HFFc6 (cell line): ENCODE results near the gene LRRC30. TPM values are rescaled to one million over a fixed set of nuclear protein-coding genes. Genes with fewer than 3 reads are reported as not detected.

Experiments used
- DNase-seq: peaks from one replicate; pipeline ENCODE4 v3.0.0-alpha.2; 2018
- H3K27ac Mint-ChIP-seq: 2 replicates; pipeline ENCODE4 v1.8.0; 2020; ENCODE audit warnings: mild to moderate bottlenecking, mixed read lengths
- H3K27me3 Mint-ChIP-seq: 2 replicates; pipeline ENCODE4 v1.8.0; 2021; ENCODE audit warnings: mild to moderate bottlenecking, moderate library complexity, mixed read lengths; ENCODE audit not compliant: insufficient read depth
- H3K36me3 Mint-ChIP-seq: 2 replicates; pipeline ENCODE4 v1.8.0; 2021; ENCODE audit warnings: low read depth, mixed read lengths
- H3K4me1 Mint-ChIP-seq: 2 replicates; pipeline ENCODE4 v1.8.0; 2020; ENCODE audit warnings: low read depth, mixed read lengths
- H3K4me3 Mint-ChIP-seq: 2 replicates; pipeline ENCODE4 v1.8.0; 2020; ENCODE audit warnings: mild to moderate bottlenecking, moderate library complexity, mixed read lengths
- H3K9me3 Mint-ChIP-seq: 2 replicates; pipeline ENCODE4 v1.8.0; 2020; ENCODE audit warnings: mild to moderate bottlenecking, mixed read lengths
- CTCF ChIP-seq: fragments of 200-600 bp; sonication (generic); IDR thresholded peaks from 2 replicates; pipeline ENCODE4 v1.5.0; 2021; ENCODE audit warnings: antibody characterized with exemption, mild to moderate bottlenecking
- total RNA-seq, 6 experiments: library from RNA; stranded (reverse); fragmentation: NEBNext Ultra II Directional; extraction: Animal tissue kit (Norgen Biotek cat#: 25700); gene quantifications; 2 replicates in 1 of 6; 3 replicates in 5 of 6; pipeline ENCODE4 v1.2.3, GENCODE V29; 2021

Gene LRRC30
- total RNA-seq, 6 experiments from 2014 or later = not detected

- Mint-ChIP-seq H3K27me3 (peaks cover 8% of the 10 kb centered on the region), H3K4me1 (peaks cover 6% of the 10 kb centered on the region), H3K36me3 (no peaks in the 10 kb centered on the region), H3K9me3 (no peaks in the 10 kb centered on the region), H3K27ac (no peak overlapping the region), H3K4me3 (no peak overlapping the region)
- no peak for DNase-seq
- no peak for TF ChIP-seq CTCF
Observed at GRCh38 chr18:7267973-7268372, 37.1 kb downstream of the LRRC30 start.

GRCh38 chr18:7269942-7270341 lies 39.1 kb downstream of the LRRC30 start:
- Mint-ChIP-seq H3K4me3 (no peak overlapping the region), H3K36me3 (no peaks in the 10 kb centered on the region), H3K9me3 (no peaks in the 10 kb centered on the region), H3K27me3 (peaks cover 12% of the 10 kb centered on the region), H3K27ac (no peak overlapping the region), H3K4me1 (peaks cover 16% of the 10 kb centered on the region)
- DNase-seq = no peak
- no peak for TF ChIP-seq CTCF

- no peaks in the 10 kb centered on the region for H3K36me3 Mint-ChIP-seq
- peak; percentile 79 for TF ChIP-seq CTCF
- peaks cover 16% of the 10 kb centered on the region for H3K4me1 Mint-ChIP-seq
- H3K9me3 Mint-ChIP-seq = no peaks in the 10 kb centered on the region
- H3K4me3 Mint-ChIP-seq = no peak overlapping the region; the same call in 1 of the 2 replicates
- no peak overlapping the region for H3K27ac Mint-ChIP-seq
- H3K27me3 Mint-ChIP-seq = peaks cover 10% of the 10 kb centered on the region
- DNase-seq = peak; percentile 31
Observed at GRCh38 chr18:7272311-7273049, 41.6 kb downstream of the LRRC30 start.

- Mint-ChIP-seq H3K9me3 (no peaks in the 10 kb centered on the region), H3K36me3 (no peaks in the 10 kb centered on the region), H3K4me3 (peak overlapping the region; percentile 50), H3K4me1 (peaks cover 16% of the 10 kb centered on the region), H3K27me3 (peaks cover 17% of the 10 kb centered on the region), H3K27ac (no peak overlapping the region)
- TF ChIP-seq CTCF = no peak
- DNase-seq = peak; percentile 16
Observed at GRCh38 chr18:7273301-7273921, 42.5 kb downstream of the LRRC30 start.

GRCh38 chr18:7281579-7281978 lies 50.7 kb downstream of the LRRC30 start:
- no peak for DNase-seq
- no peak for TF ChIP-seq CTCF
- no peak overlapping the region for H3K27ac Mint-ChIP-seq
- H3K27me3 Mint-ChIP-seq = peaks cover 10% of the 10 kb centered on the region; the same call in 1 of the 2 replicates
- no peaks in the 10 kb centered on the region for H3K9me3 Mint-ChIP-seq
- no peak overlapping the region for H3K4me3 Mint-ChIP-seq
- no peaks in the 10 kb centered on the region for H3K36me3 Mint-ChIP-seq
- H3K4me1 Mint-ChIP-seq = no peaks in the 10 kb centered on the region

Other genes with a start within 250 kb of the LRRC30 start
- gene LAMA1, start 113.3 kb upstream of the LRRC30 start, total RNA-seq = 1 to 10 TPM in 2 of 6 experiments, under 1 TPM in 4; 0.12 to 1.5 (median 0.16) TPM